ENCODE measurements around the gene TMEM123. TPM values are rescaled to one million over a fixed set of nuclear protein-coding genes. Genes with fewer than 3 reads are reported as not detected.

The TMEM123 gene
- total and polyA plus RNA-seq, 2 of the 4 experiments (the other 2 are of a cell fraction): 96.9 to 127 TPM

GRCh38 chr11:102367364-102367763 lies 85.2 kb downstream of the TMEM123 start:
- H3K14ac ChIP-seq (replicated peaks; ENCODE audit: low read depth, low read length): no peak overlapping the region

More at GRCh38 chr11:102367364-102367763, 85.2 kb downstream of the TMEM123 start:
- CTCF ChIA-PET: no interaction called here
- POLR2A ChIA-PET (ENCODE audit: unreplicated experiment): no interaction called here
- no TSS peak for BruUV-seq (replicated peaks)
- peak overlapping the region; percentile 8 for H2BK5ac ChIP-seq (ENCODE audit: low read depth, low read length, poor library complexity, severe bottlenecking)
- H3K9ac ChIP-seq (ENCODE audit: low read depth, low read length): no peak overlapping the region
- no peak overlapping the region for H3K4ac ChIP-seq (ENCODE audit: low read depth, low read length)
- H2BK120ac ChIP-seq (ENCODE audit: low read depth, low read length): no peak overlapping the region
- no peak overlapping the region for H3K56ac ChIP-seq (ENCODE audit: extremely low read depth, insufficient read depth, low read length)
- no peaks in the 10 kb centered on the region for H3K27me3 ChIP-seq (ENCODE audit: control insufficient read depth, insufficient read depth, low read length)
- peaks cover 14 to 19% of the 10 kb centered on the region in 2 experiments; a peak in 3 of 4 replicates for H3K79me1 ChIP-seq (ENCODE audit: low read depth in 1 of 2, low read length in 2 of 2)
- H3K9me1 ChIP-seq (ENCODE audit: insufficient read depth, low read length): no peaks in the 10 kb centered on the region
- intact Hi-C loops (cut with micrococcal nuclease) (no loop called here), dilution Hi-C loops (cut with HindIII; ENCODE audit: low sequenced_read_pairs, unreplicated experiment) (no loop called here), in situ Hi-C loops (cut with MboI; ENCODE audit: low sequenced_read_pairs) (no loop called here)
- H2BK15ac ChIP-seq (ENCODE audit: low read depth, low read length): no peak overlapping the region
- no peak overlapping the region for H3K27ac ChIP-seq (ENCODE audit: insufficient read depth, low read length)
- H3K4me1 ChIP-seq (ENCODE audit: control insufficient read depth, insufficient read depth, low read length): no peaks in the 10 kb centered on the region
- H3K23ac ChIP-seq (ENCODE audit: low read depth, low read length): no peak overlapping the region
- no peak overlapping the region for H2AK9ac ChIP-seq (replicated peaks; ENCODE audit: low read depth, low read length, poor library complexity)
- no peak overlapping the region for H2AK5ac ChIP-seq (ENCODE audit: low read depth, low read length)
- H3K18ac ChIP-seq (ENCODE audit: low read depth, low read length): no peak overlapping the region
- no peak overlapping the region for H3K4me3 ChIP-seq (ENCODE audit: insufficient read depth, low read depth, low read length)
- no peak overlapping the region for H4K91ac ChIP-seq (ENCODE audit: insufficient read depth, low read depth, low read length)
- H4K20me1 ChIP-seq (ENCODE audit: insufficient read depth, low read length): no peaks in the 10 kb centered on the region
- H4K5ac ChIP-seq (ENCODE audit: low read depth, low read length): no peak overlapping the region
- no peak overlapping the region for H3K4me2 ChIP-seq (ENCODE audit: low read depth, low read length)
- H4K8ac ChIP-seq (ENCODE audit: low read depth in 2 of 2, low read length in 2 of 2): no peak overlapping the region
- no peak overlapping the region for H2AFZ ChIP-seq (replicated peaks; ENCODE audit: low read length, poor library complexity)
- H3K9me3 ChIP-seq (ENCODE audit: control insufficient read depth, insufficient read depth, low read length): no peaks in the 10 kb centered on the region
- peaks cover 21% of the 10 kb centered on the region for H3K36me3 ChIP-seq (ENCODE audit: control insufficient read depth, insufficient read depth, low read length)
- DNase-seq (peak; percentile 23), ATAC-seq (ENCODE audit: low read depth) (peak; percentile 59; the same call in 1 of the 2 replicates)
- no peak overlapping the region for H2BK20ac ChIP-seq (ENCODE audit: low read depth, low read length)
- no CpG with 5 or more reads among the region's 6 CpGs for WGBS, 2 experiments (ENCODE audit: extremely low coverage in 2 of 2, insufficient read length in 1 of 2)
- TF ChIP-seq CTCF (conservative IDR thresholded peaks at IDR 0.05; ENCODE audit: low read depth, low read length) (peak; percentile 29; the same call in 1 of the 2 replicates), SMC3 (IDR thresholded peaks at IDR 0.05; ENCODE audit: low read depth, low read length) (peak; percentile 15; the same call in 1 of the 2 replicates), RAD21 (IDR thresholded peaks at IDR 0.05; ENCODE audit: low read length) (peak; percentile 10; the same call in 1 of the 2 replicates), NFE2L2 (IDR thresholded peaks at IDR 0.05; ENCODE audit: low read depth, low read length) (no peak)
